ENCODE data around the gene SETD1B. TPM values are rescaled to one million over a fixed set of nuclear protein-coding genes. Genes with fewer than 3 reads are reported as not detected.
"Not testable (repeated sequence)": the region's sequence is repeated elsewhere in the genome, so short reads cannot be mapped to it uniquely, and the experiment has no call there.

Gene SETD1B
- total RNA-seq, 4 donors from 2014 or later = 1.3 to 63.6 (median 5.6) TPM

DNA sequence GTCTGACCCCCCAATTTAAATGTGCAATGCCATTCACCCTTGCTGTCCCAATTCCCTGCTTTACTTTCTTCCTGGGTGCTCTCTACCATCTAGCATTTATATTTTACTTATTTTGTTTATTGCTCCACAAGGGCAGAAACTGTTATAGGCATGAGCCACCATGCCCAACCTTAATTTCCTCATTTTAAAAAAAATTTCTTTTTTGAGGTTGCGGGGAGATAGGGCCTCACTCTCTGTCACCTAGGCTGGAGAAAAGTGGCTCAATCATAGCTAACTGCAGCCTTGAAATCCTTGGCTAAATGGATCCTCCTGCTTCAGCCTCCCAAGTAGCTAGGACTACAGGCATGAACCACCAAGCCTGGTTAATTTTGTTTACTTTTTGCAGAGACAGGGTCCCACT lies 41.9 kb downstream of the SETD1B start:
- H3K4me3 ChIP-seq = no peak overlapping the region
- no peaks in the 10 kb centered on the region for H3K27me3 ChIP-seq
- no peak for DNase-seq
- no peaks in the 10 kb centered on the region for H3K9me3 ChIP-seq
- no peaks in the 10 kb centered on the region for H3K4me1 ChIP-seq
- no peak overlapping the region for H3K27ac ChIP-seq
- no peaks in the 10 kb centered on the region for H3K36me3 ChIP-seq
- TF ChIP-seq CTCF (IDR thresholded peaks at IDR 0.05) (no peak), POLR2A (IDR thresholded peaks at IDR 0.05) (no peak)
- intact Hi-C loops (cut with DNase I; ENCODE audit: low total_unique reads) = no loop called here

DNA sequence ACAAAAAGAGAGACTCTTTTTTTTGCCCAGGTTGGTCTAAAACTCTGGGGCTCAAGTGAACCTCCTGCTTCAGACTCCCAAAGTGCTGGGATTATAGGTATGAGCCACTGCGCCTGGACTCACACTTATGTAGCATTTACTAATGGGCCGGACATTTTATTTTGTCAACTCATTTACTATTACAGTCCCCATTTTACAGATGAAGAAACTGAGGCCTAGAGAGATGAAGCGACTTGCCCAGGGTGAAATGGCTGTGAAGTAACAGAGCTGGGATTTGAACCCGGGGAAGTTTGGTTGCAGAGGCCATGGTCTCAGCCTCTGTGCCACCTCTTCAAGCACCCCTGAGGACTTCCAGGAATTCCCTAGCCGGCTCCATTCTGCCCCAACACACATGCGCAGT lies 45.4 kb downstream of the SETD1B start:
- H3K36me3 ChIP-seq = no peaks in the 10 kb centered on the region
- H3K27ac ChIP-seq = no peak overlapping the region
- no peak for DNase-seq
- H3K4me1 ChIP-seq = no peaks in the 10 kb centered on the region
- intact Hi-C loops (cut with DNase I; ENCODE audit: low total_unique reads) = no loop called here
- no peaks in the 10 kb centered on the region for H3K9me3 ChIP-seq
- H3K27me3 ChIP-seq = no peaks in the 10 kb centered on the region
- TF ChIP-seq CTCF (IDR thresholded peaks at IDR 0.05) (no peak), POLR2A (IDR thresholded peaks at IDR 0.05) (no peak)
- no peak overlapping the region for H3K4me3 ChIP-seq

DNA sequence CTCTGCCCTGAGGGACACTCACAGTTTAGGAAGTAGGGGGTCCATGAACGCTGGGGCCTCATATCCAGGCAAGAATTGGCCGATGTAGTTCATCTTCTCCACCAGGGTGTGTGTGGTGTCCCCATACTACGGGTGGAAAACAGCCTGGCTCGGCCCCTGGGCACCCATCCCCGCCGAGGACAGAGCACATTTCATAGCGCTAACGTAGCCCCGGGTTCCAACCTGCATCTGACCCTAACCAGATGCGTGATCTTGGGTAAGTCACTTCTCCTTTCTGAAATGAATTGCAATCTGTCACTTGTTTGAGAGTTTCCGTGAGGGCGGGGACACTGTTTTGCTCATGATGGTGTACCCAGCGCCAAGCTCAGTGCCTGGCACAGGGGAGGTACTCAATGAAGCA lies 45.9 kb downstream of the SETD1B start:
- H3K27ac ChIP-seq = no peak overlapping the region
- no peaks in the 10 kb centered on the region for H3K36me3 ChIP-seq
- no peaks in the 10 kb centered on the region for H3K9me3 ChIP-seq
- no peak for DNase-seq
- TF ChIP-seq CTCF (IDR thresholded peaks at IDR 0.05) (no peak), POLR2A (IDR thresholded peaks at IDR 0.05) (no peak)
- no peaks in the 10 kb centered on the region for H3K27me3 ChIP-seq
- intact Hi-C loops (cut with DNase I; ENCODE audit: low total_unique reads) = no loop called here
- H3K4me1 ChIP-seq = no peaks in the 10 kb centered on the region
- H3K4me3 ChIP-seq = no peak overlapping the region

GRCh38 chr12:121852392-121852791 lies 48.6 kb downstream of the SETD1B start:
- H3K4me1 ChIP-seq; H3K4me3 ChIP-seq; intact Hi-C loops (cut with DNase I; ENCODE audit: low total_unique reads); H3K27me3 ChIP-seq; DNase-seq; H3K9me3 ChIP-seq; H3K27ac ChIP-seq; H3K36me3 ChIP-seq: not testable (repeated sequence)

DNA sequence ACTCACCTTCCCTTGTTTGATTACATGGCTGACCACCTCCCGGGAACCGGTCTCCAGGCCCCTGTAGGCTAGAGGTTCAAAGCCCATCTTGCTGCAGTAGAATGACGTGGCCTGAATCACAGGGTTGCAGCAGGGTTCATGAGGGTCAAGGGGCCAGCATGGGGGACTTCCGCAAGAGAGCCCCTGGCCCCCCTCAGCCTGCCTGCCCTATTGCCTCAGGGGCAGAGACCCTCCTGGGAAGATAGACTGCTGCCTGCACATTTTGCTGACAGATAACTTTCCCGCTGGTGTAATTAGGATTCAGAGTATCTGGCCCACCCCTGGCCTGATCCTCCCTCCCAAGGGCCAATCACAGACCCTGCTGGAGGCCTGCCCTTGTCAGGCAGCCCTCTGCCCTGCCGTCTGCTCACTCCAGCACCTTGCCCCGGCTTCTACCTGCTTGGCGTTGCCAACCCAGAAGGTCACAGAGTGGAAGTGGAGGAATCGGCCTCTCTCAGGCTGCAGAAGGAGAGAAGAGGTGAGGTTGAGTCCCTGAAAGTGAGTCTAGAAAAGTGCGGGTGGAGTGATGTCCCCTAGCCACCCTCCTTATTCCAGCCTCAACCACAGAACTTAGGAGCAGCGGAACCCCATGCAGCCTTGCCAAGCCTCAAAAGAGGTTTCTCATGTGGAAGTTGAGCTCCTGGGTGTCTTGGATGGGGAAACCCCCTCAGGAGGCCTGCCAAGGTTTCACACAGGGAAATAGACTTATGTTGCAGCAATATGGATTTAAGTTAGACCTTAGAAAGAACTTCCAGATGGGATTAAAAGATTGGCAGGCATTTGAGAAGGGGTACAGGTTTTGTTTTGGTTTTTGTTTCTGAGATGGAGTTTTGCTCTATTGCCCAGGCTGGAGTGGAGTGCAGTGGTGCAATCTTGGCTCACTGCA lies 53.8 kb downstream of the SETD1B start:
- H3K27ac ChIP-seq = peak overlapping the region; percentile 93 to 94
- DNase-seq = no peak
- H3K36me3 ChIP-seq = no peaks in the 10 kb centered on the region
- intact Hi-C loops (cut with DNase I; ENCODE audit: low total_unique reads) = no loop called here
- peaks cover 15 to 18% of the 10 kb centered on the region in 2 donors for H3K4me1 ChIP-seq
- H3K9me3 ChIP-seq = no peaks in the 10 kb centered on the region
- TF ChIP-seq CTCF (IDR thresholded peaks at IDR 0.05) (no peak), POLR2A (IDR thresholded peaks at IDR 0.05) (no peak)
- H3K27me3 ChIP-seq = no peaks in the 10 kb centered on the region
- no peak overlapping the region for H3K4me3 ChIP-seq

All from uterus (tissue), 4 donors.